HCT116 (cell line): ENCODE measurements around the gene GBF1.

Source experiments
- CBX3 ChIP-seq: IDR thresholded peaks from 2 replicates; pipeline ENCODE4 v1.6.1; 2012; ENCODE audit warnings: low read depth
- CEBPB ChIP-seq: IDR thresholded peaks from 2 replicates; pipeline ENCODE4 v1.6.1; 2012; ENCODE audit warnings: low read depth
- EGR1 ChIP-seq: IDR thresholded peaks from 2 replicates; pipeline ENCODE4 v1.6.1; 2012; ENCODE audit warnings: low read depth
- EZH2 ChIP-seq: fragments of 200-600 bp; sonication (generic); IDR thresholded peaks from 2 replicates; pipeline ENCODE4 v1.6.1; 2017; ENCODE audit warnings: antibody characterized with exemption, mixed run types
- EZH2phosphoT487 ChIP-seq: fragments of 200-600 bp; IDR thresholded peaks from 2 replicates; pipeline ENCODE4 v1.6.1; 2018; ENCODE audit warnings: antibody characterized with exemption, borderline replicate concordance
- FOSL1 ChIP-seq: IDR thresholded peaks from 2 replicates; pipeline ENCODE4 v1.6.1; 2012; ENCODE audit warnings: low read depth
- JUND ChIP-seq: IDR thresholded peaks from 2 replicates; pipeline ENCODE4 v1.6.1; 2012
- POLR2A ChIP-seq: IDR thresholded peaks from 2 replicates; pipeline ENCODE4 v1.7.0; 2011; ENCODE audit warnings: borderline replicate concordance; ENCODE audit not compliant: insufficient read depth, insufficient read length; ENCODE audit errors: extremely low read depth
- POLR2AphosphoS5 ChIP-seq: IDR thresholded peaks from 2 replicates; pipeline ENCODE4 v1.6.1; 2011; ENCODE audit warnings: mild to moderate bottlenecking, low read depth, low read length, moderate library complexity
- RAD21 ChIP-seq: IDR thresholded peaks from 2 replicates; pipeline ENCODE4 v1.6.1; 2012; ENCODE audit warnings: low read depth, mild to moderate bottlenecking
- SP1 ChIP-seq: IDR thresholded peaks from 2 replicates; pipeline ENCODE4 v1.6.1; 2012; ENCODE audit warnings: low read depth
- YY1 ChIP-seq: IDR thresholded peaks from 2 replicates; pipeline ENCODE4 v1.6.1; 2011; ENCODE audit warnings: low read length, low read depth, moderate library complexity, mild to moderate bottlenecking; ENCODE audit not compliant: insufficient replicate concordance; ENCODE audit errors: extremely low read depth
- TF ChIP-seq, protein P1 (sequence below), 3 experiments: fragments of 200-600 bp in 1 of 3; sonication (generic) in 1 of 3; IDR thresholded peaks in 2 of 3; conservative IDR thresholded peaks in 1 of 3; 2 replicates each; pipeline ENCODE4 v1.5.1; 2012 to 2017; ENCODE audit warnings: low read depth in 2 of 3, low read length in 2 of 3, antibody characterized with exemption in 1 of 3, borderline replicate concordance in 1 of 3, control low read depth in 1 of 3, mild to moderate bottlenecking in 1 of 3, mixed read lengths in 1 of 3, mixed run types in 1 of 3, moderate library complexity in 1 of 3; ENCODE audit not compliant: insufficient read depth in 1 of 3

GRCh38 chr10:102226542-102226870 is 18.8 kb upstream of the GBF1 start:
- TF ChIP-seq, protein P1, sequence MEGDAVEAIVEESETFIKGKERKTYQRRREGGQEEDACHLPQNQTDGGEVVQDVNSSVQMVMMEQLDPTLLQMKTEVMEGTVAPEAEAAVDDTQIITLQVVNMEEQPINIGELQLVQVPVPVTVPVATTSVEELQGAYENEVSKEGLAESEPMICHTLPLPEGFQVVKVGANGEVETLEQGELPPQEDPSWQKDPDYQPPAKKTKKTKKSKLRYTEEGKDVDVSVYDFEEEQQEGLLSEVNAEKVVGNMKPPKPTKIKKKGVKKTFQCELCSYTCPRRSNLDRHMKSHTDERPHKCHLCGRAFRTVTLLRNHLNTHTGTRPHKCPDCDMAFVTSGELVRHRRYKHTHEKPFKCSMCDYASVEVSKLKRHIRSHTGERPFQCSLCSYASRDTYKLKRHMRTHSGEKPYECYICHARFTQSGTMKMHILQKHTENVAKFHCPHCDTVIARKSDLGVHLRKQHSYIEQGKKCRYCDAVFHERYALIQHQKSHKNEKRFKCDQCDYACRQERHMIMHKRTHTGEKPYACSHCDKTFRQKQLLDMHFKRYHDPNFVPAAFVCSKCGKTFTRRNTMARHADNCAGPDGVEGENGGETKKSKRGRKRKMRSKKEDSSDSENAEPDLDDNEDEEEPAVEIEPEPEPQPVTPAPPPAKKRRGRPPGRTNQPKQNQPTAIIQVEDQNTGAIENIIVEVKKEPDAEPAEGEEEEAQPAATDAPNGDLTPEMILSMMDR (IDR thresholded peaks at IDR 0.05 in 2 of 3, conservative IDR thresholded peaks at IDR 0.05 in 1 of 3; ENCODE audit: borderline replicate concordance in 1 of 3, insufficient read depth in 1 of 3, low read depth in 2 of 3, low read length in 2 of 3): no peak
- TF ChIP-seq POLR2AphosphoS5 (no peak), EZH2 (no peak), FOSL1 (no peak), CBX3 (no peak), POLR2A (no peak), YY1 (no peak), JUND (no peak), EZH2phosphoT487 (no peak), EGR1 (no peak), SP1 (no peak), CEBPB (no peak), RAD21 (no peak)
